ENCODE results near the gene PEAK3.

PEAK3 gene

DNA sequence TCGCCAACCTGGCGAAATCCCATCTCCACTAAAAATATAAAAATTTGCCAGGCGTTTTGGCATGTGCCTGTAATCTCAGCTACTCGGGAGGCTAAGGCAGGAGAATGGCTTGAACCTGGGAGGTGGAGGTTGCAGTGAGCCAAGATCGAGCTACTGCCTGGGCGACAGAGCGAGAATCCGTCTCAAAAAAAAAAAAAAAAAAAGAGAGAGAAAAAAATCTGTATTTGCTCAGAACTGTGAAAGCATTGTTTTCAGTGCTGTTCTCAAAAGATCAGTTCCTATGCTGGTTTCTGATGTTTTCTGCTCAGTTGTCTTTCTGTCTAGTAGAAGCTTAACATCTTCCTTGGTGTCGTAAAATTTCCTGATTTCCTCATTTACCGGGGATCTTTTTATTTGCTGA, 42.8 kb downstream of the PEAK3 start:
- TF ChIP-seq, protein P1, sequence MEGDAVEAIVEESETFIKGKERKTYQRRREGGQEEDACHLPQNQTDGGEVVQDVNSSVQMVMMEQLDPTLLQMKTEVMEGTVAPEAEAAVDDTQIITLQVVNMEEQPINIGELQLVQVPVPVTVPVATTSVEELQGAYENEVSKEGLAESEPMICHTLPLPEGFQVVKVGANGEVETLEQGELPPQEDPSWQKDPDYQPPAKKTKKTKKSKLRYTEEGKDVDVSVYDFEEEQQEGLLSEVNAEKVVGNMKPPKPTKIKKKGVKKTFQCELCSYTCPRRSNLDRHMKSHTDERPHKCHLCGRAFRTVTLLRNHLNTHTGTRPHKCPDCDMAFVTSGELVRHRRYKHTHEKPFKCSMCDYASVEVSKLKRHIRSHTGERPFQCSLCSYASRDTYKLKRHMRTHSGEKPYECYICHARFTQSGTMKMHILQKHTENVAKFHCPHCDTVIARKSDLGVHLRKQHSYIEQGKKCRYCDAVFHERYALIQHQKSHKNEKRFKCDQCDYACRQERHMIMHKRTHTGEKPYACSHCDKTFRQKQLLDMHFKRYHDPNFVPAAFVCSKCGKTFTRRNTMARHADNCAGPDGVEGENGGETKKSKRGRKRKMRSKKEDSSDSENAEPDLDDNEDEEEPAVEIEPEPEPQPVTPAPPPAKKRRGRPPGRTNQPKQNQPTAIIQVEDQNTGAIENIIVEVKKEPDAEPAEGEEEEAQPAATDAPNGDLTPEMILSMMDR (conservative IDR thresholded peaks at IDR 0.05; ENCODE audit: low read depth), result no peak
- DNase-seq (ENCODE audit: low spot score), result no peak
- ChIA-PET POLR2A (ENCODE audit: low non-redundant PET) (no interaction called here), CTCF (interaction anchor here (1.0 kb wide), 1 partner anchor 374 kb away, joined by 3 read pairs; no protein-coding TSS in a partner anchor)
- peak overlapping the region; percentile 47 for H3K27ac ChIP-seq

DNA sequence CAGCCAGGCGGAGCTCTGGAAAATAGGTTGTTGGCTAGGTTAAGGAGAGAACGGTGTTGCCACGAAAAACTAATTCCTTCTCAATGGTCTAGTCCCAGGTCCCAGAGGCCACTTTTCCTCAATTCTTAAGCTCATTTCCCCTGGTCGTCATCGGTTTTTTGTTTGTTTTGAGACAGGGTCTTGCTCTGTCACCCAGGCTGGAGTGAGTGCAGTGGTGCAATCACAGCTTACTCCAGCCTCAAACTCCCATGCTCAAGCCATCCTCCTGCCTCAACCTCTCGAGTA, 44.2 kb downstream of the PEAK3 start:
- TF ChIP-seq, protein P1 (conservative IDR thresholded peaks at IDR 0.05; ENCODE audit: low read depth), result no peak
- CTCF ChIA-PET, result no interaction called here
- H3K27ac ChIP-seq, result peak overlapping the region; percentile 95
- POLR2A ChIA-PET (ENCODE audit: low non-redundant PET), result interaction anchor here (0.6 kb wide), 4 partner anchors 76 to 217 kb away, joined by 3 to 8 read pairs (median 4); partner anchors contain the start of gene TIMM13
- DNase-seq (ENCODE audit: low spot score), result no peak

DNA sequence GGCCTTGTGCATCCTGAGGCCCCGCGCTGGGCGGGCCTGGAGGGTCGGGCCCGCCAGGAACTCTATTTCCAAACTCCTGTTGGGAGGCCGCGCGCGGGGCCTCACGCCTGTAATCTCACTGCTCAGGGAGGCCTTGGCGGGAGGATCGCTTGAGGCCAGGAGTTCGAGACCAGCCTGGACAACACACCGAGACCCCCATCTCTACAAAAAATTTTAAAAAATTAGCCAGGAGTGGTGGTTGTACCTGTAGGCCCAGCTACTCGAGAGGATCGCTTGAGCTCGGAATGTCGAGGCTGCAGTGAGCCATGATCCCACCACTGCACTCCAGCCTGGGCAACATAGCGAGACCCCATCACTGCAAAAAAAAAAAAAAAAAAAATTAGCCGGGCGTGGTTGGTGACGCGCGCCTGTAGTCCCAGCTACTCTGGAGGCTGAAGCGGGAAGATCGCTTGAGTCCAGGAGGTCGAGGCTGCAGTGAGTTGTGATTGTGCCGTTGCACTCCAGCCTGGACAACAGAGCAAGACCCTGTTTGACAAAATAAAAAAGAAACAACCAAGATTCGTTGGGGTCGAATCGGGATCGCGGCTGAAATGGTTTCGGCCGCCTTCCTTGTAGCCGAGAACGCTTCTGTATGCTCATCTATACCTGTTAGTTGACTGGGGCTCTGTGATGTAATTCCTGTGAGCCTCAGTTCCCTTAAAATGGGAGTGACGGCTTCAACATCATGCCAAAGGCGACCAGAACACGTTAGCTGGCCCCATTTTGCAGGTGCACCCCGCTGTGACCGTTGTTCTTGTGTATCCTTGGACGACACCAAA, 44.7 kb downstream of the PEAK3 start:
- no peak for DNase-seq (ENCODE audit: low spot score)

DNA sequence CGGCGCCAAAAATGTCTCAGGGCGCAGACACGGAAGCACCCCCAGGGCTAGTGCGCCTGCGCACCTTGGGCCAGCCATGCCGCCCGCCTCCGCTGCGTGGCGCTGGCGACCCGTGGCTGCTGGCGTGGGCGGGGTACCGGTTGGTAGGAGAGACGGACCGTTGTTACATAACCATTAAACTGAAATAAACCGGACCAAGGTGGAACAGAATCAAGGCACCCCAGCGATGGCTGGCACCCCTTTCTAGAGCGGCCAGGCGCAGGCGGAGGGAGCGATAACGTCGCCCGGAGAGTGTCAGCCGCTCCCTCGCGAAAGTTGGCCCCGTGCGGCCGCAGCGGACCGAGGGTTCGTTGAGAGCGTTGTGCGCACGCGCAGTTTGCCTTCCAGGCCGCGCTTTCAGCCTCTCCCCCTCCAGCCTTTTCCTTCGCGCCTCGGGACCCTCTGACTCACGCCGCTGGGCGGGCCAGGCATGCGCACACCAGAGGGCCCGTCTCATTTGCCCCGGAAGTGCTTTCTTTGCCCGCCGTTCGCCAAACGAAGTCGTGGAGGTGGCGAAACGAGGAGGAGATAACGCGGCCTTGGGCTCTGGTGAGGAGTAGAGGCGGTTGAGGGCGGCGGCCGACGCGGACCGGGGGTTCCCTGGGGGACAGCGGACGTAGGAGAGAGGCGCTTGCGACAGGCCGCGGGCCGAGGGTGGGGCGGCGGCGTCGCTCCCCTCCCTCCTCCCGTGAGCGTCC, 45.5 kb downstream of the PEAK3 start, which contains the start of the genes PLEKHJ1 and SF3A2:
Gene PLEKHJ1 (minus strand): TSS at position 16 of the 737 bp plus-strand sequence. CDS start 81 bp downstream, outside the sequence.
Gene SF3A2 (plus strand): TSS at position 511 of the 737 bp plus-strand sequence. CDS start 6,595 bp downstream, outside the sequence.
- peak within 1 kb of the TSS; percentile 95 for H3K27ac ChIP-seq
- POLR2A ChIA-PET (ENCODE audit: low non-redundant PET), result no interaction called here
- TF ChIP-seq, protein P1 (conservative IDR thresholded peaks at IDR 0.05; ENCODE audit: low read depth), result peak; percentile 99
- CTCF ChIA-PET, result interaction anchor here (0.6 to 1.8 kb wide), 7 partner anchors 10 to 159 kb away, joined by 3 to 8 read pairs (median 3); no protein-coding TSS in a partner anchor
- peak; percentile 98 for DNase-seq (ENCODE audit: low spot score)

More for the DNA sequence above, 44.7 kb downstream of the PEAK3 start:
- peak overlapping the region; percentile 95 for H3K27ac ChIP-seq
- TF ChIP-seq, protein P1 (conservative IDR thresholded peaks at IDR 0.05; ENCODE audit: low read depth), result no peak
- POLR2A ChIA-PET (ENCODE audit: low non-redundant PET), result interaction anchor here (0.6 kb wide), 3 partner anchors 155 to 218 kb away, joined by 3 to 5 read pairs (median 3); partner anchors contain the start of gene TIMM13
- CTCF ChIA-PET, result interaction anchor here (0.7 kb wide), 1 partner anchor 76 kb away, joined by 4 read pairs; no protein-coding TSS in a partner anchor

DNA sequence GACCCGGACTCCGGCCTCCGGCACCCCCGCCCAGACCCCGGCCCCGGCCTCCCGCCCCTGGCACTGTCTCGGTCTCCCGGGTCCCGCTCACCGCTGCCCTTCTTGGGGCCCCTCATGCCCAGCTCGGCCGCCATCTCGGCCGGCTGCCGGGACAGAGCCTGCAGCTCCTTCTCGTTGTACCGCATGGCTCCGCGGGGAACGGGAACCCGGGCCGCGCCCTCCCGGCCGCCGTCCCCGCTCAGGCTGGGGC, 46.0 kb downstream of the PEAK3 start:
- CTCF ChIA-PET, result interaction anchor here (0.6 to 1.8 kb wide), 6 partner anchors 10 to 159 kb away, joined by 3 to 8 read pairs (median 3); no protein-coding TSS in a partner anchor
- peak overlapping the region; percentile 95 for H3K27ac ChIP-seq
- POLR2A ChIA-PET (ENCODE audit: low non-redundant PET), result no interaction called here
- no peak for DNase-seq (ENCODE audit: low spot score)
- TF ChIP-seq, protein P1 (conservative IDR thresholded peaks at IDR 0.05; ENCODE audit: low read depth), result no peak

DNA sequence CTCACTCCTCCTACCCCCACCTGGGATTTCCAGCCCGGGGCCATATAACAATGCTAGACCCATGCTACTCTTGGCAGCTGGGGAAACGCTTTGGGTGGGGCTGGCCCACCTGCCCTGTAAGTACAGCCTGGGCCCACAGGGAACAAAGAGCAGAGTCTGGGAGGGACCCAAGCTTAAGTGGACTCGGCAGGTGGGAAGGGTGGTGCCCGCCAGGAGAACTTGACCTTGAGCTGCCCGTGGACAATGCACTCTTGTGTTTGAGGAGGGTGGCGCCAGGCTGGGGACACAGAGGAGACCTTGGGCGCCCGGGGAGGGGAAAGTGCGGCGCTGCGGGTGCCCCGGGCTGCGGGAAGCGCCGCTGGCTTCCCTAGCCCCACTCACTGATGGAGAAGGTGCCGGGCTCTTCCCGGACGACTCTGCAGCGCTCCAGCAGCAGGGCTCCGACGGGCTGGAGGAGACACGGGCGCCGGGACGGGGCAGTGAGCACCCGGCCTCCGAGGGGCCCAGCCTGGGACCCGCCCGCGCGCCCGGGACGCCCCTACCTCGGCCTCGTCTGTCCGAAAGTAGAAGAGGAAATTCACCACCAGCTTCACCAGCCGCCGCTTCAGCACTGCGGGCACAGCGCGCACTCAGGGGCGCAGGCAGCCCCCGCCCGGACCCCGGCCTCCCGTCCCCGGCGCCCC, 46.5 kb downstream of the PEAK3 start:
- DNase-seq (ENCODE audit: low spot score), result no peak
- TF ChIP-seq, protein P1 (conservative IDR thresholded peaks at IDR 0.05; ENCODE audit: low read depth), result no peak
- peak overlapping the region; percentile 95 for H3K27ac ChIP-seq
- ChIA-PET POLR2A (ENCODE audit: low non-redundant PET) (no interaction called here), CTCF (interaction anchor here (0.6 to 1.8 kb wide), 6 partner anchors 9 to 398 kb away, joined by 3 to 8 read pairs (median 3); no protein-coding TSS in a partner anchor)

Measured in RWPE1 (cell line).